ENCODE measurements around the gene TMCO1.
"Not testable (repeated sequence)": the region's sequence is repeated elsewhere in the genome, so short reads cannot be mapped to it uniquely, and the experiment has no call there.

TMCO1 gene

GRCh38 chr1:165683848-165684485, 84.7 kb downstream of the TMCO1 start:
- DNase-seq, result no peak

- DNase-seq, result not testable (repeated sequence)
These were observed 87.9 kb downstream of the TMCO1 start for GRCh38 chr1:165680773-165681172.

- DNase-seq, result no peak
These were observed 88.4 kb downstream of the TMCO1 start for GRCh38 chr1:165680303-165680702.

- DNase-seq, result no peak
These were observed 89.2 kb downstream of the TMCO1 start for GRCh38 chr1:165679282-165680036.

GRCh38 chr1:165678509-165678908, 90.2 kb downstream of the TMCO1 start:
- DNase-seq, result no peak

All from hematopoietic multipotent progenitor cell treated with erythropoietin and hydrocortisone succinate and interleukin-3 and kit ligand, for 8 days (in vitro differentiated cells).